ENCODE data around the gene FAM184A.

DNA sequence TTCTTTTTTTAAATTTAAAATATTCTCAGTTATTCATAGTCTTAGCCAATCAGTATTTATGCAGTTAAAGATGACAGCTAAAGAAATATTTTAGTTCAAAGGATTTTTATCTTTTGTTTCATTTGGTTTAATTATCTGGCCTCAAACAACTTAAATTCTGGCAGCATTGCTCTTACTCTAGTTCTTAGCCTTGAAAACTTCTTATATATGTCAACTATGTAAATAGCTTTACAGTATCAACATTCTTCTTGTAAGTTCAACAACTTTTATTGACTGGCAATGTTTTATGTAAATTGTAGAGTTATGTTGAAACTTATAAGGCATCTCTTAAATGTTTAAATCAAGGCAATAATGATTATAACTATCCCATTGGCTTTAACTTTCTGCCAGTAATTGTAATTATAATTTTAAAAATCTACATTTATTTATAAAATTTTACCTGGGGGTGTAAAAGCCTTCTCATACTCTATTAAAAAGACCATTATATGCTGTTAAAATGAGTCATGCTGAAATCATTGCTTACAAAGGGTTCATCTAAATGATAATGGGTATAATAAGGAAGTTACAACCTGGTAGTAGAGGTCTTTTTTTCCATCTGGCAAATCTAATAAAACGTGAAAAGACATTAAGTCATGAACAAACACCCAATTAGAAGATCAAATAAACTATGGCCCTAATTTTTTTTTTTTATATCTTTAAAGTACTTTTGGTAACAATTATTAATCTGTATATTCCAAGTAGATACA lies 45.8 kb upstream of the FAM184A start:
- TF ChIP-seq CTCF (IDR thresholded peaks at IDR 0.05; ENCODE audit: insufficient read depth, low read depth, low read length) (no peak), EZH2 (IDR thresholded peaks at IDR 0.05; ENCODE audit: insufficient read depth, low read length) (no peak)

Measured in astrocyte (in vitro differentiated cells and primary cell).